ENCODE data around the gene PODXL2. TPM values are rescaled to one million over a fixed set of nuclear protein-coding genes. Genes with fewer than 3 reads are reported as not detected.

PODXL2 gene
- total RNA-seq, 1 donor from 2014 or later = 5.7 TPM

- no peak for DNase-seq (ENCODE audit: extremely low spot score, unreplicated experiment)
Observed at GRCh38 chr3:127639173-127640041, 10.4 kb downstream of the PODXL2 start.

DNA sequence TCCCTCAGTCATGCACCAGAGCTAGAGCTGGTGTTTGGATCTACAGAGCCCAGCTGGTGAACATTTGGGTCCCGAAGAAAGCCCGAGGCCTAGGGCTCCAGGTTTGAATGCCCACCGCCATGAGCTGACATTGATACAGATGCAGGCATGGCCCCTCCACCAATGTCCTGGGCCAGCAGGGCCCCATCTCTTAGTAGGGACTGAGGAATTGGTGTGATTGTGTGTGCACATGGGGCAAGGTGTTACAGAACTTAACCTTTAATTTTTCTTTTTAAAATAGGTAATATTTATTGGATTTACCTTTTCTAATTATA is 11.0 kb downstream of the PODXL2 start:
- Mint-ChIP-seq H3K27ac (ENCODE audit: unreplicated experiment) (no peak overlapping the region), H3K9me3 (ENCODE audit: unreplicated experiment) (no peaks in the 10 kb centered on the region), H3K36me3 (ENCODE audit: unreplicated experiment) (no peaks in the 10 kb centered on the region), H3K27me3 (ENCODE audit: unreplicated experiment) (peaks cover 3% of the 10 kb centered on the region), H3K4me3 (ENCODE audit: unreplicated experiment) (no peak overlapping the region), H3K4me1 (ENCODE audit: unreplicated experiment) (no peaks in the 10 kb centered on the region)
- TF ChIP-seq, protein P1, sequence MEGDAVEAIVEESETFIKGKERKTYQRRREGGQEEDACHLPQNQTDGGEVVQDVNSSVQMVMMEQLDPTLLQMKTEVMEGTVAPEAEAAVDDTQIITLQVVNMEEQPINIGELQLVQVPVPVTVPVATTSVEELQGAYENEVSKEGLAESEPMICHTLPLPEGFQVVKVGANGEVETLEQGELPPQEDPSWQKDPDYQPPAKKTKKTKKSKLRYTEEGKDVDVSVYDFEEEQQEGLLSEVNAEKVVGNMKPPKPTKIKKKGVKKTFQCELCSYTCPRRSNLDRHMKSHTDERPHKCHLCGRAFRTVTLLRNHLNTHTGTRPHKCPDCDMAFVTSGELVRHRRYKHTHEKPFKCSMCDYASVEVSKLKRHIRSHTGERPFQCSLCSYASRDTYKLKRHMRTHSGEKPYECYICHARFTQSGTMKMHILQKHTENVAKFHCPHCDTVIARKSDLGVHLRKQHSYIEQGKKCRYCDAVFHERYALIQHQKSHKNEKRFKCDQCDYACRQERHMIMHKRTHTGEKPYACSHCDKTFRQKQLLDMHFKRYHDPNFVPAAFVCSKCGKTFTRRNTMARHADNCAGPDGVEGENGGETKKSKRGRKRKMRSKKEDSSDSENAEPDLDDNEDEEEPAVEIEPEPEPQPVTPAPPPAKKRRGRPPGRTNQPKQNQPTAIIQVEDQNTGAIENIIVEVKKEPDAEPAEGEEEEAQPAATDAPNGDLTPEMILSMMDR (IDR thresholded peaks at IDR 0.05) = no peak
- no peak for DNase-seq (ENCODE audit: extremely low spot score, unreplicated experiment)

More at GRCh38 chr3:127639173-127640041, 10.4 kb downstream of the PODXL2 start:
- H3K36me3 Mint-ChIP-seq (ENCODE audit: unreplicated experiment) = no peaks in the 10 kb centered on the region
- H3K4me3 Mint-ChIP-seq (ENCODE audit: unreplicated experiment) = no peak overlapping the region
- no peaks in the 10 kb centered on the region for H3K9me3 Mint-ChIP-seq (ENCODE audit: unreplicated experiment)
- no peak overlapping the region for H3K27ac Mint-ChIP-seq (ENCODE audit: unreplicated experiment)
- TF ChIP-seq, protein P1 (IDR thresholded peaks at IDR 0.05) = no peak
- H3K27me3 Mint-ChIP-seq (ENCODE audit: unreplicated experiment) = peaks cover 3% of the 10 kb centered on the region
- no peaks in the 10 kb centered on the region for H3K4me1 Mint-ChIP-seq (ENCODE audit: unreplicated experiment)

DNA sequence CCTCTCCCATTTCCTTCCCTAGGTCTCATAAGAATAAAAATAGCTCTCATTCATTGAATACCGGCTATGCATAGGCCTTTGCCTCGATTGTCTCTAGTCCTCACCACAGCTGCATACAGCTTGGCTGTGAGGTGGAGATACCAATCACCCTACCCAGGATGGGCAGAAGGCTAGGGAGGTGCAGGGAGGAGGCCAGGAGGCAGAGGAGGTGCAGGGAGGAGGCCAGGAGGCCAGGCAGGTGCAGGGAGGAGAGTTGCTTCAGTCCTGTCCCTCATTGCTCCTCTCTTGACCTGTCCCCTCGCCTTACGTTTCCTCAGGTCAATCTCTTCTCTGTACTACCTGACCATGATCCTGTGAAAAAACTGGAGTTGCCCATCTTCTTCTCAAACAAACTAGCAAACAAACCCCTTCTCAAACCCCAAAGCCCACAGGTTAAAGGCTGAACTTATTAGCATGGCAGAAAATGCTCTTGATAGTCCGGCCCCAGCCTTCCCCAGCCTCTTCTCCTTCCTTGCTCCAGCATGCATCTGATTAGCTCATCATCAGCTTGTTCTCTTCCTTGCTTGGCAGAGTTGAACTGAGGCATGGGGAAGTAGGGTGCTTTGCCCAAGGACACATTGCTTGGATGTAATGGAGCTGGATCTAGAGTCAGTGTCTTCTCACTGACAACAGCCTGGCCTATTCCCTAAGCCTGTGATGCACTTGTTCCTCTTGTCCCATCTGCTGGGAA is 15.8 kb downstream of the PODXL2 start:
- no peaks in the 10 kb centered on the region for H3K4me1 Mint-ChIP-seq (ENCODE audit: unreplicated experiment)
- H3K27me3 Mint-ChIP-seq (ENCODE audit: unreplicated experiment) = no peaks in the 10 kb centered on the region
- H3K4me3 Mint-ChIP-seq (ENCODE audit: unreplicated experiment) = no peak overlapping the region
- no peaks in the 10 kb centered on the region for H3K36me3 Mint-ChIP-seq (ENCODE audit: unreplicated experiment)
- DNase-seq (ENCODE audit: extremely low spot score, unreplicated experiment) = no peak
- TF ChIP-seq, protein P1 (IDR thresholded peaks at IDR 0.05) = no peak
- no peak overlapping the region for H3K27ac Mint-ChIP-seq (ENCODE audit: unreplicated experiment)
- no peaks in the 10 kb centered on the region for H3K9me3 Mint-ChIP-seq (ENCODE audit: unreplicated experiment)

DNA sequence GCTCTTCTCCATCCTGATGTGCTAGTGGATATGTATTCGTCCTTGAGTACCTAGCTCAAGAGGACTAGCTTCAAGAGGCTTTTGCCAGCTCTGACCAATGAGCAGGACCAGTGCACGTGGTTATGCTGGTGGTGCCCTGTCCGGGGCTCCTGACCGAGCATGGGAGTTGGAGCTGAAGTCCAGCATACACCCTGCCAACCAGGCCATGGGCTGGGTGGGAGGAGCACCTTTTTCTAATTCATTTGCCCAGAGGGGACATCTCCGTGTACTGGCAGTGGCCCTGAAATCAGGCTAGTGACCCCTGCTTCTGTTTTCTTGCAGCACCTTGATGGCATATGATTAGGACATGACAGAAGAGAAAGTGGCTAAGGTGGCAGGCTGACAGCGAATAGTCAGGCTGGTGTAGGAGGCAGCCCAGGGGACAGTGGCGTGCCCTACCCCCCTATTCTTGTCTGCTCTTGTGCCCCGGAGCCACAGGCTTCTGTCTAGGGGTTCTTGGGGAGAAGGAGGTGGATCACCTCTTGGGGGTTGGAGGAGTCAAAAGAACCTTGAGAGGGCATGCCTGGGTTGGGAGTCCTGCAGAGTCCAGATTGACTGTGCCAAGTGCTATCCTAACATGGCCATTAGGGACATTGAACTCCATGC is 16.5 kb downstream of the PODXL2 start:
- TF ChIP-seq, protein P1 (IDR thresholded peaks at IDR 0.05) = no peak
- no peaks in the 10 kb centered on the region for H3K9me3 Mint-ChIP-seq (ENCODE audit: unreplicated experiment)
- H3K4me1 Mint-ChIP-seq (ENCODE audit: unreplicated experiment) = no peaks in the 10 kb centered on the region
- H3K36me3 Mint-ChIP-seq (ENCODE audit: unreplicated experiment) = no peaks in the 10 kb centered on the region
- H3K4me3 Mint-ChIP-seq (ENCODE audit: unreplicated experiment) = no peak overlapping the region
- H3K27me3 Mint-ChIP-seq (ENCODE audit: unreplicated experiment) = no peaks in the 10 kb centered on the region
- DNase-seq (ENCODE audit: extremely low spot score, unreplicated experiment) = no peak
- no peak overlapping the region for H3K27ac Mint-ChIP-seq (ENCODE audit: unreplicated experiment)
